Epithelial cell of alveolus of lung (primary cell): ENCODE measurements around the gene TMEM35B. TPM values are rescaled to one million over a fixed set of nuclear protein-coding genes. Genes with fewer than 3 reads are reported as not detected.

Experiments
- total RNA-seq: library from RNA; depleted of rRNA; stranded (reverse); fragments of >200 nt; gene quantifications from 2 replicates; pipeline ENCODE4 v1.2.1, GENCODE V29; 2015

The TMEM35B gene
- 29.7 and 62.1 TPM in 2 replicates for total RNA-seq

GRCh38 chr1:34984793-34985608 lies at the start of gene TMEM35B:
TSS of gene TMEM35B (minus strand) at chr1:34985347. CDS start at chr1:34985305, 42 bp downstream.

Other genes with a start within 250 kb of the TMEM35B start
- not detected in 2 replicates for gene GJB5, start 230.3 kb downstream of the TMEM35B start, total RNA-seq
- not detected in 2 replicates for gene GJB4, start 225.6 kb downstream of the TMEM35B start, total RNA-seq
- 0.16 and 1.2 TPM in 2 replicates for gene GJB3, start 204.1 kb downstream of the TMEM35B start, total RNA-seq
- 0.39 and 2.6 TPM in 2 replicates for gene GJA4, start 192.3 kb downstream of the TMEM35B start, total RNA-seq
- 27.8 and 45.8 TPM in 2 replicates for gene SMIM12, start 125.6 kb downstream of the TMEM35B start, total RNA-seq
- gene DLGAP3, start 55.7 kb downstream of the TMEM35B start, total RNA-seq, result under 0.01 and 0.08 TPM in 2 replicates
- 6.2 and 16.4 TPM in 2 replicates for gene ZMYM6, start 46.6 kb upstream of the TMEM35B start, total RNA-seq
- gene ZMYM1, start 94.0 kb upstream of the TMEM35B start, total RNA-seq, result 11.1 and 18.4 TPM in 2 replicates
- gene SFPQ, start 207.8 kb upstream of the TMEM35B start, total RNA-seq, result 138 and 182 TPM in 2 replicates